Activated CD4-positive, alpha-beta memory T cell treated with anti-CD3 and anti-CD28 coated beads, Interleukin-2, amount 10 ng/mL, durations not matched to agents 7 days and 5 days (primary cell): Measurements from ENCODE around the gene COL20A1. TPM values are rescaled to one million over a fixed set of nuclear protein-coding genes. Genes with fewer than 3 reads are reported as not detected.

Experiments used
- CTCF ChIA-PET: fragments of 350-600 bp; sonication (Branson Sonifier 250); formaldehyde crosslinking; loops from one replicate; lab custom pipeline; 2021; ENCODE audit warnings: antibody characterized with exemption, inconsistent platforms; lab: Charles Lee
- POLR2A ChIA-PET: fragments of 350-600 bp; sonication (Branson Sonifier 250); formaldehyde crosslinking; loops from one replicate; lab custom pipeline; 2021; ENCODE audit warnings: antibody characterized with exemption; lab: Charles Lee
- DNase-seq: peaks from one replicate; pipeline ENCODE4 v3.0.0-alpha.2; 2020
- H3K27ac Mint-ChIP-seq: one replicate; pipeline ENCODE4 v1.8.0; 2021; ENCODE audit warnings: mild to moderate bottlenecking, mixed read lengths
- H3K27me3 Mint-ChIP-seq: one replicate; pipeline ENCODE4 v1.8.0; 2021; ENCODE audit warnings: mixed read lengths
- H3K36me3 Mint-ChIP-seq: one replicate; pipeline ENCODE4 v1.8.0; 2021; ENCODE audit warnings: low read depth, mixed read lengths
- H3K4me1 Mint-ChIP-seq: one replicate; pipeline ENCODE4 v1.8.0; 2021; ENCODE audit warnings: mixed read lengths
- H3K4me3 Mint-ChIP-seq: one replicate; pipeline ENCODE4 v1.8.0; 2021; ENCODE audit warnings: mild to moderate bottlenecking, mixed read lengths
- H3K9me3 Mint-ChIP-seq: one replicate; pipeline ENCODE4 v1.8.0; 2021; ENCODE audit warnings: mixed read lengths
- total RNA-seq, 2 experiments: library from RNA; stranded (reverse); gene quantifications; one replicate each; pipeline ENCODE4 v1.2.3, GENCODE V29; 2021

The COL20A1 gene
- total RNA-seq, 2 experiments from 2014 or later: not detected

GRCh38 chr20:63357921-63358905 is 65.2 kb downstream of the COL20A1 start:
- DNase-seq: no peak
- no peaks in the 10 kb centered on the region for H3K4me1 Mint-ChIP-seq
- POLR2A ChIA-PET: no interaction called here
- no peak overlapping the region for H3K4me3 Mint-ChIP-seq
- no peaks in the 10 kb centered on the region for H3K9me3 Mint-ChIP-seq
- H3K36me3 Mint-ChIP-seq: no peaks in the 10 kb centered on the region
- peaks cover 11% of the 10 kb centered on the region for H3K27me3 Mint-ChIP-seq
- H3K27ac Mint-ChIP-seq: no peak overlapping the region
- CTCF ChIA-PET: no interaction called here

DNA sequence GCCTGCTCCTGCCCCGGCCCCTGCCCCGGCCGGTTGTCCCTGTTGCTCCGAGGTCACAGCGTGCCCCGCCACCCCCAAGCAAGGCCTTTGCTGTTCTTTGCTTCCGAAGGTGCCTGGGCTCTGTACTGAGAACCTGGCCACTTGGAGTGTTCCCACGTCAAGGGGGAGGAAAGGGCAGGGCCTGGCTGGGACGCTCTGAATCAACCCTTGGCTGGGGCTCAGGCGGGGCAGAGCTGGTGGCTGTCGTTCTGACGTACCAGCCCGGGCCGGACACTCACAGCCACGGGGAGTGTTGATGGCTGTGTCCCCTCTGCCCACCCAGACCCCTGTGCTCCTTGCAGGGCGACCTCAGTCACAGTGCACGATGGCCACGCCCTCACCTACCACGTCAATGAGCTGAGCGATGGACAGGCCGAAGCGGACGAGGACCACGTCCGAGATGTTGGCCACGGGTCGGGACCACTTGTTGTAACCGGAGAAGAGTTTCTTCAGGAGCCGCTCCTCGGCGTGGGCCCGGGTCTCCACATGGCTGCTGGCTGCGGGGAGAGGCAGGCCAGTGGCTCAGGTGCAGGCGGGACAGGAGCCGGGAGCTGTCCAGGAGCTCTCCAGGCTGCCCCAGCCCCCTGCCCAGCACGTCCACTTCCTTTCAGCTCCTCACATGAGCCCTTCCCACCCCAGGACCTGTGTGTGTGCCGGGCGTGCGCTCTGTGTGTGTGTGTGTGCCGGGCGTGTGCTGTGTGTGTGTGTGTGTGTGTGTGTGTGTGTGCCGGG is 66.4 kb downstream of the COL20A1 start:
- H3K27ac Mint-ChIP-seq: no peak overlapping the region
- no peaks in the 10 kb centered on the region for H3K36me3 Mint-ChIP-seq
- H3K9me3 Mint-ChIP-seq: no peaks in the 10 kb centered on the region
- no peak overlapping the region for H3K4me3 Mint-ChIP-seq
- no peaks in the 10 kb centered on the region for H3K4me1 Mint-ChIP-seq
- ChIA-PET POLR2A (interaction anchor here (0.6 kb wide), 1 partner anchor 1057 kb away, joined by 3 read pairs; the partner anchor contains the start of gene ADRM1), CTCF (no interaction called here)
- peaks cover 11% of the 10 kb centered on the region for H3K27me3 Mint-ChIP-seq
- DNase-seq: no peak

DNA sequence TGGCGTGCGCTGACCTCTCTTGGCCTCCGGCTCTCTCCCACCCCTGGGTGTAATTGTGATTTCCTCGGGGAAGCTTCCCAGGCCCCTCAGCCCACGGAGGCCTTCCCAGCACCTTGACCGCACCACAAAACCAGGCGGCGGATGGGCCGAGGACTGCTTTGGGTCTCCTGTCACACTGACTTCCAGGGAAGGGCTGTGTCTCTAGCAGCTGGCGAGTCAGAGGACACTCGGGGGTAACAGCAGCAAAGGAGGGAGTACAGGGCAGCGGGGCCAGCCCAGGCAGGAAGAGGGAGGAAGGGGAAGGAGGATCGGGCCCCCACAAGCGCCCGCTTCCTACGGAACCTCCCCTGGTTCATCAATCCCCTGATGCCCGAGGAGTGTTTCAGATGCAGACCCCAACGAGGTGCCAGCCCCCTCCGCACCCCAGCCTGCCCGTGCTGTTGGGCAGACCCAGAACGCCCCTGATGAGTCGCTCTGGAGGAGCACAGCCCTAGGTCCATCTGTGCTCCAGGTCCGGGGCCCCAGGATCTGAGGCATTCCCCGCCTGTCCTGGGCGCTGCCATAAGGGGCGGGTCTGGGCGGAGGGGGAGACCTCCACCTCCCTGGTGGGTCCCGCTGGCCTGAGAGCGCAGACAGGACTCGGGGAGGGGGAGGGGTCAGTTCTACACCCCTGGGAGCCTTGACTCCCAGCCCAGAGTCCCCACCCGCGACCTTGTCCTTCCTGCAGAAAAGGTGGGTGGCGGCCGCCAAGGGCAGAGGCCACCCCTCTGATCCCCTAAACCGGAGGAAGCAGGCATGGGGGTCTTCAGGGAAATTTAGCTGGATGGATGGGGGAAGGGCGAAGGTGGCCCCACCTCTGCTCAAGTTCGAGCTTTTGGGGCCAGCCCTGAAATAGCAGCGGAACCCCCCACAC is 67.2 kb downstream of the COL20A1 start:
- no peak overlapping the region for H3K4me3 Mint-ChIP-seq
- no peaks in the 10 kb centered on the region for H3K9me3 Mint-ChIP-seq
- ChIA-PET CTCF (no interaction called here), POLR2A (interaction anchor here (0.6 kb wide), 1 partner anchor 1057 kb away, joined by 3 read pairs; the partner anchor contains the start of gene ADRM1)
- peaks cover 11% of the 10 kb centered on the region for H3K27me3 Mint-ChIP-seq
- no peak for DNase-seq
- no peak overlapping the region for H3K27ac Mint-ChIP-seq
- H3K36me3 Mint-ChIP-seq: no peaks in the 10 kb centered on the region
- H3K4me1 Mint-ChIP-seq: no peaks in the 10 kb centered on the region

DNA sequence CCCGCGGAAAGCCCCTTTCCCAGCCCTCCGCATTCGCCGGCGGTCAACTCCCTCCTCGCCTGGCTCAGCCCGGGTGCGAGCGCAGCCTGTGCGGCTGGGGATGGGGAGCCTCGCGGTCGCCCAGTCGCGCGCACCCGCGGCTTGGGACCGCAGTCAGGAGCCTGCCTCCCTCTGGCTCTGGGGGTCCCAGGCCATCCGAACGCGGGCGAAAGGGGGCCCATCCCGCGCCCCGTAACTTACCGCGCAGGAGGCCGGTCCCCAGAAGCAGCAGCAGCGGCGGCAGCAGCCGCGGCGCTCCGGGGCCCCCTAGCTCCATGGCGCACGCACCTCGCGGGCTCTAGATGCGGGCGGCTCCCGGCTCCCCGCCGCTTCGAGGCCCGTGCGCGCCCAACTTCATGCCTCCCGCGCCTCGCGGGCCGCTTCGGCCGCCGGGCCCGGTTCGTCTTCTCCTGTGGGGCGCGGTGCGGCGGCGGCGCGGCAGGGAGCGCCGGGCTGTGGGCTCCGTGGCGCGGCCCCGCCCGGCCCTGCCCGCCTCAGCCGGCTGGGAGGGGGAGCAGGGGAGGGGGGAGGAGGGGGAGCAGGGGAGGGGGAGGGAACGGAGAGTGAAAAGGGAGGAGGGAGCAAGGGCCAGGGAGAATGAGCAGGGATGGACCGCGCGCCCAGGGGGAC is 68.0 kb downstream of the COL20A1 start, which contains the start of gene CHRNA4:
Gene CHRNA4, minus strand, starts transcription at position 500 of the 669 bp plus-strand sequence. Its CDS starts 184 bp downstream, at position 316.
- Mint-ChIP-seq H3K4me3 (no peak within 1 kb of the TSS), H3K36me3 (no peaks in the 10 kb centered on the region), H3K4me1 (no peaks in the 10 kb centered on the region), H3K27me3 (peaks cover 11% of the 10 kb centered on the region), H3K27ac (no peak within 1 kb of the TSS), H3K9me3 (no peaks in the 10 kb centered on the region)
- POLR2A ChIA-PET: no interaction called here
- CTCF ChIA-PET: no interaction called here
- DNase-seq: no peak

DNA sequence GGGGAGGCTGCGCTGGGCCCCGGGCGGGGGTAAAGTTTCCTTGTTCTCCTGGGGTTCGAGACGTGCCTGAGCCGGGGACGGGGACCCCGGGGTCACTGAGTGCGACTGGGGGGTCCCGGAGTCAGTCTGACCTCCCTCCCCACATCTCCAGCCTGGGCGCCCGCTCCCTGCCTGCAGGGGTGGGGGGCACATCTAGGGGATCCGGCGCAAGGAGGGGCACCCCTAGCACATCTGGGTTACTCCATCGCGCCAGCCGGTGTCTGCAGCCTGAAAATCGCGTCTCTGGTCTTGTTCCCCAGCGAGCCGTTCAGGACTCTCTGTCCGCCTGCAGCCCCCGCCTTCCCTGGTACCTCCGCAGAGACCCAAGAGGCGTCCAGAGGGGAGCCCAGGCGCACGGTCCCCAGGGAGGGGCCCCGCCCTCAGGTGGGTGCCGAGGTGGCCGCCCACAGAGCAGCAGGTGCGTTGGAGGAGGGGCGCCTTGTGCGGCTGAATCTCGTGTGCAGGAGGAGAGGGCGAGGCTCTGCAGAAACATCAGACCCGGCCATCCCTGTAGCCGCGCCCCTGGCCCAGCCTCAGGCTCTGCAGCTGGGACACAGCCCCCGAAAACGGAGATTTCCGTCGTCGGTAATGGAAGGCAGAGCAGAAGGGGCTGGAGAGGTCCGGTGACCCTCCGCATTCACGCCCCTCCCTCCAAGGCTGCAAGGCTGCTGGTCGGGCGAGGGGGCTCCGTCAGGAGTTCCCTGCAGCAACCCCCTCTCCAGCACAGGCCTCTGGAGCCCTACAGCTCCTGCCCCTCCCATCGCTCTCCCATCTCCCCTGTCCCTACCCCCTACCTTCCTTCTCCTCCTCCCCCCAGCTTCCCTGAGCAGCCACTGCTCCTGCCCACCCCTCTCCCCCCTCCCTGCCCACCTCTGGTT is 68.8 kb downstream of the COL20A1 start:
- ChIA-PET POLR2A (no interaction called here), CTCF (no interaction called here)
- Mint-ChIP-seq H3K27ac (no peak overlapping the region), H3K27me3 (peaks cover 11% of the 10 kb centered on the region), H3K4me1 (no peaks in the 10 kb centered on the region), H3K36me3 (no peaks in the 10 kb centered on the region), H3K4me3 (no peak overlapping the region), H3K9me3 (no peaks in the 10 kb centered on the region)
- no peak for DNase-seq

DNA sequence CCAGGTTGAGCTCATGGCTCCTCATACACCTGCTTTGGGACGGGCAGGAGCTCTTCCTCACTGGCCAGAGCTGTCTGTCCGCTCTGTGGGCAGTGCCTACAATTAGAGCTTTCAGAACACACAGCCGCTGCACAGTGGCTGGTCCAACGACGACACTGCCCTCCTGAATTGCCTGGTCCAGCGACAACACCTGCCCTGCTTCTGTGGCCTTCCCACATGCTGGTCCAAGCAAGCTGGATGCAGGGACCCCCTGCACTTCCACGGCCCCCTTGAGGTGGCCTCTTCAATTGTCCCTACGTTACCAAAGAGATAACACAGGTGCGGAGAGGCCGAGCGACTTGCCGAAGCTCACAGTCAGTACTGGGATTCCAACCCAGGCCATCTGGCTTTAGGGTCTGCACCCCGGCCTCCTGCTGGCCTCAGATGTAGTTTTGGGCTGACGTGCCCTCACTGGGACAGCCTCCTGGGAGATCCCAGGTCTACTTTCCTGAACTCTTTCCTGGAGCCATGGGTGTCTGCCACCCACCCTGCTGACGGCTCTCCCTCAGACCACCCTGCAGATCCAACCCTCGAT is 69.5 kb downstream of the COL20A1 start:
- ChIA-PET POLR2A (no interaction called here), CTCF (no interaction called here)
- DNase-seq: no peak
- H3K9me3 Mint-ChIP-seq: no peaks in the 10 kb centered on the region
- no peaks in the 10 kb centered on the region for H3K4me1 Mint-ChIP-seq
- H3K4me3 Mint-ChIP-seq: no peak overlapping the region
- no peaks in the 10 kb centered on the region for H3K36me3 Mint-ChIP-seq
- no peak overlapping the region for H3K27ac Mint-ChIP-seq
- peaks cover 11% of the 10 kb centered on the region for H3K27me3 Mint-ChIP-seq

DNA sequence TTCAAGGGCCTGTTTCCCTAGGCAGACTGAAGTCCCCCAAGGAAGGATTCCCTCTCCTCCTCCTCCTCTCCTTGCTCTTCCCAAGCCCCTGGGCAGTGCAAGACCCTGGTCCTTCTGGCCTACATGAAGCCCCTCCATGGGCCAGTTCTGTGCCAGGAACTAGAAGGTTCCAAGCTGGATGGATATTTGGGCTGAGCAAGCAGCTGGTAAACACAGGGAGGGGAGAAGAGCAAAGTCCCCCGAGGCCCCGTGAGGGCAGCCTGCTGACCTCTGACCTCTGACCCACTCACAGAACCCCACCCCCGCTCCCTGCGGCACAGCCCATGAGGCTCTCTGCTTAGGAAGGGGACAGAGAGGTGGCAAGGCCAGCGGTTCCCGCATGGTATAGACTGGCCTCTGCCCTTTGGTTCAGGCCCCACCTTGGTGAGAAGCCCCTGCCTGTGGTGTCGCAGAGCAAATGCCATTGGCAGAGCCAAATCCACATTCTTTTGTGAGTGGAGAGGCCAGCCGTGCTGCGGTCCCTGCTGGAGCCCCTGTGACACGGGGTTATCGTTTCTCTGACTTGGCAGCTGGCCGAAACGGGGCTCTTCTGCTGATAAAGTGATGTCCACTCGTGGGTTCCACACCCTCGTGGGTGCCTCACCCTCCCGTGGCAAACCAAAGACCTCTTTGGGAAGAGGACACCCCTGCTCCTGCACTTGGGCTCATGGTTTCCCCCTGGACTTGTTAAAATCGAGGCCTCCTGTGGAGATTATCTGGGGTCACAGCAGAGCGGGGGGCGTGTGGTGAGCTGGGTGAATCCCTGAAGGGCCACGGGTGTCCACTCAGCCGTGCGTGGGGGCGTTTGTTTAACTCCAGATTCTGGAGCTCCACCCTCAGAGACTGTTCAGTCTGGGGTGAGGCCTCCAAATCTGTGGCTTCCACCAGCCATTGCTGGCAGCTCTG is 70.3 kb downstream of the COL20A1 start:
- Mint-ChIP-seq H3K4me3 (no peak overlapping the region), H3K4me1 (no peaks in the 10 kb centered on the region), H3K9me3 (no peaks in the 10 kb centered on the region), H3K27ac (no peak overlapping the region), H3K36me3 (no peaks in the 10 kb centered on the region), H3K27me3 (peaks cover 11% of the 10 kb centered on the region)
- DNase-seq: no peak
- ChIA-PET POLR2A (no interaction called here), CTCF (no interaction called here)

GRCh38 chr20:63363981-63364561 is 71.1 kb downstream of the COL20A1 start:
- no peak overlapping the region for H3K4me3 Mint-ChIP-seq
- peaks cover 11% of the 10 kb centered on the region for H3K27me3 Mint-ChIP-seq
- DNase-seq: no peak
- H3K36me3 Mint-ChIP-seq: no peaks in the 10 kb centered on the region
- H3K9me3 Mint-ChIP-seq: no peaks in the 10 kb centered on the region
- H3K27ac Mint-ChIP-seq: no peak overlapping the region
- ChIA-PET POLR2A (no interaction called here), CTCF (no interaction called here)
- no peaks in the 10 kb centered on the region for H3K4me1 Mint-ChIP-seq

- Mint-ChIP-seq H3K4me3 (no peak overlapping the region), H3K27ac (no peak overlapping the region)
- CTCF ChIA-PET: no interaction called here
Measured at GRCh38 chr20:63364801-63365585, 72.0 kb downstream of the COL20A1 start.

More at GRCh38 chr20:63364801-63365585, 72.0 kb downstream of the COL20A1 start:
- Mint-ChIP-seq H3K27me3 (peaks cover 8% of the 10 kb centered on the region), H3K4me1 (no peaks in the 10 kb centered on the region), H3K9me3 (no peaks in the 10 kb centered on the region), H3K36me3 (no peaks in the 10 kb centered on the region)
- no peak for DNase-seq
- POLR2A ChIA-PET: no interaction called here
